AG08395 (cell line): ENCODE results near the gene ZNF823.
A peak's percentile ranks its signal among the peaks of the same experiment; 100 is the strongest.
"Not testable (repeated sequence)": the region's sequence is repeated elsewhere in the genome, so short reads cannot be mapped to it uniquely, and the experiment has no call there.

Experiments
- DNase-seq: peaks from one replicate; pipeline ENCODE4 v3.0.0; 2012; ENCODE audit warnings: mixed read lengths, low spot score

The ZNF823 gene

GRCh38 chr19:11738746-11739620 lies at the start of gene ZNF823:
ZNF823 (minus strand) TSS chr19:11738946; CDS start chr19:11738819, 127 bp downstream.
- DNase-seq, result peak; percentile 97

GRCh38 chr19:11787536-11787935 lies 48.8 kb upstream of the ZNF823 start:
- DNase-seq, result no peak

GRCh38 chr19:11784356-11784755 lies 45.6 kb upstream of the ZNF823 start:
- no peak for DNase-seq

GRCh38 chr19:11783767-11784166 lies 45.0 kb upstream of the ZNF823 start:
- no peak for DNase-seq

GRCh38 chr19:11781295-11782057 lies 42.7 kb upstream of the ZNF823 start:
- no peak for DNase-seq

GRCh38 chr19:11780431-11781020 lies 41.8 kb upstream of the ZNF823 start:
- no peak for DNase-seq

- not testable (repeated sequence) for DNase-seq
These were observed 37.9 kb upstream of the ZNF823 start for GRCh38 chr19:11776669-11777068.

GRCh38 chr19:11771520-11771919 lies 32.8 kb upstream of the ZNF823 start:
- not testable (repeated sequence) for DNase-seq

GRCh38 chr19:11769995-11770394 lies 31.2 kb upstream of the ZNF823 start:
- no peak for DNase-seq

- DNase-seq, result peak; percentile 28
These were observed 28.9 kb upstream of the ZNF823 start for GRCh38 chr19:11767633-11768133.

- peak; percentile 98 for DNase-seq
These were observed 28.1 kb upstream of the ZNF823 start, which contains the start of gene ZNF441 for GRCh38 chr19:11766597-11767591. ZNF441 (plus strand) TSS chr19:11767000; CDS start chr19:11767194, 194 bp downstream.

GRCh38 chr19:11763611-11764010 lies 24.9 kb upstream of the ZNF823 start:
- no peak for DNase-seq

- DNase-seq, result no peak
These were observed 24.4 kb upstream of the ZNF823 start for GRCh38 chr19:11763117-11763516.

GRCh38 chr19:11759805-11760204 lies 21.1 kb upstream of the ZNF823 start:
- no peak for DNase-seq

- no peak for DNase-seq
These were observed 18.2 kb upstream of the ZNF823 start for GRCh38 chr19:11756965-11757364.

GRCh38 chr19:11754663-11755062 lies 15.9 kb upstream of the ZNF823 start:
- DNase-seq, result no peak

- DNase-seq, result no peak
These were observed 13.5 kb upstream of the ZNF823 start for GRCh38 chr19:11752244-11752736.

GRCh38 chr19:11749751-11750150 lies 11.0 kb upstream of the ZNF823 start:
- no peak for DNase-seq

- no peak for DNase-seq
These were observed 8.5 kb upstream of the ZNF823 start for GRCh38 chr19:11747277-11747676.

- DNase-seq, result no peak
These were observed 7.1 kb upstream of the ZNF823 start for GRCh38 chr19:11745869-11746268.
